SK-N-MC (cell line): ENCODE measurements around the gene SPATA1.

Source experiments
- EZH2 ChIP-seq: fragments of 200-600 bp; sonication (generic); IDR thresholded peaks from one replicate; pipeline ENCODE4 v1.6.1; 2017; ENCODE audit warnings: antibody characterized with exemption
- FOXP2 ChIP-seq: optimal IDR thresholded peaks from 2 replicates; pipeline ENCODE3; 2011; ENCODE audit warnings: mild to moderate bottlenecking, moderate library complexity; ENCODE audit not compliant: insufficient read depth; ENCODE audit errors: extremely low read length, control extremely low read depth

- TF ChIP-seq FOXP2 (no peak), EZH2 (no peak)
These were observed 77.5 kb downstream of the SPATA1 start for GRCh38 chr1:84583648-84584047.
